NCI-H2107 treated with DMSO at 0.1 percent for 48 hours (cell line): Measurements from ENCODE around the gene FAM120A.

Experiments
- DNase-seq: peaks from one replicate; lab custom pipeline; 2025; ENCODE audit not compliant: unreplicated experiment; lab: John Stamatoyannopoulos, UW

Gene FAM120A

DNA sequence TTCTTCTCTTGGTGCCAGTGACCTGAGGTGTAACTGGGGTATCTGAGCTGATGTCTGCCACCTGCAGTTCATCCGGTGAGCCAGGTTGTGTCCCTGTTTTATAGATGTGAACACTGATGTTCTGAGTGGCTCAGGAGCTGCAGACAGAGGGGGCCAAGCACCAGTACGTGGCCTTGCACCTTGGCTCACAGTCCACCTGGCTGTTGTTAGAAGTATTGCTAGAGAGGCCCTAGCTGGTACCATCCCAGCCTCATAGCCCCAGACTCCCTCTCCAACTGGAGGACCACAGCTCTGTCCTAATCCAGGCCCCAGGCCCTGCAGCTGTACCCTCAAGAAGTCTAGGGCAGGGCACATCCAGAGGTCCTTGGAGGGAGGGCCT lies 141.1 kb downstream of the FAM120A start:
- no peak for DNase-seq

DNA sequence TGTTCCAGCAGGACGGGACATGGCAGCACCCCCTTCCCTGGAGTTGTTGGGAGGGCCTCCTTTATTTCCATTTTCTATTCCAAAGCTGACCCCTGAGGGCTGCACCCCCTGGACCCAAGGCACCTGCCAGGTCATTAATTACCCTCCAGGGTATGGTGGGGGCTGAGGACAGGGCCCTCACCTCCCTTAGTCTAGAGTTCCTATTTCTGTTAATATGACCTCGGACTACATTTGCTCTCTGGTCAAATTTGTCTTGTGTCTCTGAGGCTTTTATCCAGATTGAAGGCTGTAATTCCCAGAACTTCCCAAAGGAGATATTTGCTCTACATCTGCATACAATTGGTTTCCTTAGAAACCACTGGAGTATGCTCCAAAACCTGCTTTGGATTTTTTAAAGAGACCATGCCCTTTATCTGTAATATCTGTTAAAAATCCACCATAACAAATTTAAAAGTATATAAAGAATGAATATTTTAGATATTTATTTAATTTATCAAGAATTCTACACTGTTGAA lies 141.7 kb downstream of the FAM120A start:
- no peak for DNase-seq

DNA sequence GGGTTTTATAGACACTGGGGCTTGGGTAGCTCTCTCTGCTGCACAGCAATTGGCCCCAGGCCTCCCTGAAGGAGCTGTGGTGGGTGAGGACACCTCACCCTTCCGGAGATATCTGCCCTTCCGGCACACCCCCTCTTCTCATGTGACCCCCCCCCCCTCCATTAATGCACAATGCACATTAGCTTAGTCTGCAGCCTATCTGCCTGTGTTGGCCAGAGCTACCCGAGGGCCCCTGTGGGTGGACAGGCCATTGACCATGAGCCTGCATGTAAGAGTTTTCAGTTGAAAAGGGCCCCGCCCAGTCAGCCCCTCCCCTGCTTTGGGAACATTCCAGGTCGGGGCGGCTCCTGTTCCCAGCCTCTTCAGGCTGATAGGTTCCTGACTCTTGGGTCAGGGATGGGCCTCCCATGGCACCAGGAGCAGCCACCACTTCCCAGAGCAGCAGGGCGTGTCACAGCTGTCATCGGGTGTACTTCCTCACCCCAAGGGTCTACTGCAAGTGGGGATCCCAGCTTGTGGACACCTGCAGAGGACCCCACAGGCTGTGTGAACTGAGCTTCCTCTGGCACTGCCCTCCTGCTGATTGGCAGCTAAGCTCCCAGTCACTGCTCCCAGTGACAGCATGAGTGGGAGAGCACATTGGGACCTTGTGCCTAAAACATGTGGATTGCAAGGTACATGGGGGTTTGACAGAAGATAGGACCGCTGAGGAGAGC lies 142.7 kb downstream of the FAM120A start:
- DNase-seq = no peak

DNA sequence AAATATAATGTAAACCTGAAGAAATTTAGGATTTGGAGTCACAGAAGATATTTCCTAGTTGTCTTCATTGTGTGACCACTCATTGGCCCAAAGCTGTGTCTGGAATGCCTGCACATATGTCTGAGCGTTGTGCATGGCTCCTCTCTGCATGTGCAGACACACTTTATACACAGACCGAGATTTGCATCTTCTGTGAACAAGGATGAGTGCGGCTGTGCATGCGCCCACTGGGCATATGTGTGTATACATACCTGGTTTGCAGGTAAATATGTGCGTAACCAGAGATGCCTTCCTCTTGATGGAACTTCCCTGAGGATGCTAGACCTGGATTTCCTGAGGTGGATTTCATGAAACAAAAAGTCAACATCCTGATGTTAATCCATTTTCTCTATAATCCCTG lies 144.0 kb downstream of the FAM120A start:
- no peak for DNase-seq

DNA sequence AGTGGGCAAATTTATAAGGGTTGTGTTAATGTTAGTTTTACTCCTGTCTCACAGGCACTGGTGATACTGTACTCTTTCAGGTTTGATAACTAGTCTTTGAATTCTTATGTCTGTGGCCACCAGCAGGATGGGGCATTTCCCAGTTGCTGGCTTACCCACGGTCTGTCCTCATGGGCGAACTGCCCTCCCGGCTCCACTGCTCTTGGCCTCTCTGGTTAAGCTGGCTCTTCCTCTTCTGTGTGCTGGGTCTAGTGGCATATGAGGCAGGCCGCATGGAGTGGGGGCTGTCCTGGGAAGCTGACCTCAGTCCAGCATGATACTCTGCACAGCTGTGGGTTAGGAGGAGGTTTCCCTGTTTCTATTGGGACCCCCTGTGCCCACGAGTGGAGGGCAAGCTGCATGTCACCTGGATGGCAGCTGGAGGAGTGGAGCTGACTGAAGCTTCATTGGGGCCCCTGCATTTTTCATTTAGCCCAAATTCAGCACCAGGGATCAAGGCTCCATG lies 144.4 kb downstream of the FAM120A start:
- DNase-seq = no peak

DNA sequence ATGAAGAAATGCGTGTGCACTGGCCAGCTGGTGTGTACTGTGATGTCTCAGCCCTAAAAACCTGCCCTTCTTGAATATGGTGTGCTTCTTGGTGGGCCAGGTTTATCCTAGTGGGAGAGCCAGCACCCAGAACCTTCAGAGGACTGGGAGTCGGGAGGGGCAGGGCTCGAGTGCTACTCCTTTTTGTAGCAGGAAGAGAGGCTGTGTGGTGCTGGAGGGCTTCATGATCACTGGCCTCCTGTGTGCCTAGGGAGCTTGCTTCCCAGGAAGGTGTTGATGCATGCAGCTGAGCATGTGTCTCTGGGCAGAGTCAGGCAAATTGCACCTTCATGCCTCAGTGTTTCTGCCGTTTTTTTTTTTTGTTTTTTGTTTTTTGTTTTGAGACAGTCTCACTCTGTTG lies 144.9 kb downstream of the FAM120A start:
- no peak for DNase-seq

DNA sequence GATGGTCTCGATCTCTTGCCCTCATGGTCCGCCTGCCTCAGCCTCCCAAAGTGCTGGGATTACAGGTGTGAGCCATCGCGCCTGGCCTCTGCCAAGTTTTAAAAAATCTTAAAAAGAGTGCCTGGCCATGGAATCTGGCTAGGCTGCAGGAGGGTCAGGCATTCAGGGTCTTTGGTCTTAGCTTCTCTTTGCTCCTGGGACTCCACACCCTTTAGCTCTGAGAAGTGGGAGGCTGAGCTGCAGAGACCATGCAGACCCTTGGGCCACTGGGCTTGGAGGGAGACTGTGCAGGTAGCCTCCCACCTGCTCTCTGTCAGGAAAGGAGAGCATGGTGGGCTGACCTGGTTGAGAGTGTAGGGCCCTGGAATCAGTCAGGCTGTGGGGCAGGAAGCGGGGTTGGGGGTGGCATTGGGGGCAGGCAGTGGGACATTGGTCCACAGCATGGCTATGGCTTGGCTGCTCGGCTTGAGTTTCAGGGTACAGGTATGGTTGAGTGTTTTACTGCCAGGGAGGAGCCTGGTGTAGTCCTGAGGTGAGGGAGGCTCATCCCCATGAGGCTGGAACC lies 145.7 kb downstream of the FAM120A start:
- DNase-seq = no peak

DNA sequence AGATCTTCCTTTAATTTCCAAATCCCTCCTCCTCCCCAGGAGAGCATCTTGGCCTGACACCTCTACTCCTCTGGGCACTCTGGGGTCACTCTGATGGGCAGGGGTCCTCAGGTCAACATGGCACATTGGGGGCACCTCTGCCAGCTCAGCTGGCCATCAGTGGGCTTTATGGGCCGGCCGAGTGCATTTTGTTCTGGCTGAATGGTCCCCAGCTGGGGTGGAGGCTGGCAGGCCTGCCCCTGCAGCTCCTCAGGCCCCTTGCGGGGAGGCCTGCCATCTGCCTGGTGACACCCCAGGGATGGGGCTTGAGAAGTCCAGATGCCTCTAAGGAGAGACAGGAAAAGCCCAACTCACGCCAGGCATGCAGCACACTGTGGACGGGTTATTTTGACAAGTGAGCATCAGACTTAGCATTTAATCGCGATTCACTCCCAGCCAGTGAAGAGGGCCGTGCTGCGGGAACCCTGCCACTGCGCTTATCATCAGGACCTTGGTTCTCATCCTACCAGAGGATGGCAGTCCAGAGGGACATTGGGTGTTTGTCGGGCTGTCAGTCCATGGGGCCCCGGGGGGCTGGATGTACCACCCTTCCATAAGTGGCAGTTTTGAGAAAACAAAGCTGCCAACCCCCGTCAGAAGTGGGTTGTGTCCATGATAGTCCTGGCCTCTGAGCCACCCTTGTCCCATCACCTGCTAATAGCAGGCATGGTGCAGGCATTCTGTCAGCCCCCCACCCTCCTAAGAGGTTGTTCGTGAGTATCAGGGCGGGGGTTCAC lies 146.6 kb downstream of the FAM120A start:
- DNase-seq = no peak

DNA sequence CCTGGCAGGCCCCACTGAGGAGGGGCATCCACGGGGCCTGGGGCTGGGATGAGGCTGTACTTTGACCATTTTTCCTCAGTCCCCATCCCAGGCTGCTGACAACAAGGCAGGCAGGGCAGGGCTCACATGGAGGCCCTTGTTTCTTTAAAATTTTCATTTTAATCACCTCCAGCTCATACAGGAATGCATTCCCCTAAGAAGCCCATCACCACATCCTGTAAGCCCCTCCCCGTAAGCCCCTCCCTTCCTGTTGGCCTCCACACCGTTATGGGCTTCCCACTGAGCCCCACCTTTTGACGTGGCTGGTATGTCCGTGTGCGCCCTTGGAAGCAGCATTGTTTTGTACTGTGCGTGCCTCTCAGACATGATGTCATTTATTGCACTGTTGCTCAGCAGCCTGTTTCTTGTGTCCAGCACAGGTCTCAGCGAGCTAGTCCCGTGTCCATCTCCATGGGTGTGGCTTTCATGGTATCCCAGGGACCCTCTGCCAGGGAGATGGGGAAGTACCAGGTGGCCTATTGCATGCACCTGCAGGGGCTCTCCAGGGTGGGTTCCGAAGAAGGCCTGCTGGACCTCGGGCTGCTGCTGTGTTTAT lies 147.3 kb downstream of the FAM120A start:
- DNase-seq = no peak

DNA sequence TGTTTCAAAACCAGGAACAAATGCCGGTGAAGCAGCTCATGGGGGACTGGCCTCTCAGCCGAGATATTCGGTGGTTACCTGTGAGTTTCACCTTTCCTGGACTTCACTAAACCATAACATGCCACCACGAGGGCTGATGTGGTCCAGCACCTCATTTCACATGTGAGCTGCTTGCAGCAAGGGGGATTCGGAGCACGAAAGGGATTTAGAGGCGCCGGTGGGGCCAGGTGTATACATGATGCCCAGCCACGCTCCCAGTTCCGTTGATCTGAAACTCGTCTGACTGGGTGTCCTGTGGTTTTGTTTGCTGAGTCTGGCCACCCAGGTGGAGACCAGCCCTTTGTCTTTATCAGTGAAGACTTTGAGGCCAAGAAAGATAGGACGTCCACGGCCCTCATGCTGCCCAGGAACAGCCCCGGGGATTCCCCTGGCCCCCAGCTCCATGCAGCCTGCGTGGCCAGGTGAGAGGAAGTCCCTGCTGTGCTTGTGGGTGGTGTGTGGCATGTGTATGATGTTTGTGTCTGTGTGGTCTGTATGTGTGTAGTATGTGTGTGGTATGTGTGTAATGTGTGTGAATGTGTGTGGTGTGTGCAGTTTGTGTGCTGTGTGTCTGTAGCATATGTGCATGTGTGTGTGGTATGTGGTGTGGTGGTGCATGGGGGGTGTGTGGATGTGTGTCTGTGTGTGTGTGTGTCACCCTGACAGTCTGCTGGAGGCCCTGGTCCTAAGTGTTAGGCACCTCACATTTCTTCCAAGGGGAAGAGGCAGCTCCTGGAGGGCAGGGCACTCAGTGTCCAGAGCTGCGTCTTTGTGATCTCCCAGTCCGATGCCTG lies 148.3 kb downstream of the FAM120A start:
- no peak for DNase-seq

DNA sequence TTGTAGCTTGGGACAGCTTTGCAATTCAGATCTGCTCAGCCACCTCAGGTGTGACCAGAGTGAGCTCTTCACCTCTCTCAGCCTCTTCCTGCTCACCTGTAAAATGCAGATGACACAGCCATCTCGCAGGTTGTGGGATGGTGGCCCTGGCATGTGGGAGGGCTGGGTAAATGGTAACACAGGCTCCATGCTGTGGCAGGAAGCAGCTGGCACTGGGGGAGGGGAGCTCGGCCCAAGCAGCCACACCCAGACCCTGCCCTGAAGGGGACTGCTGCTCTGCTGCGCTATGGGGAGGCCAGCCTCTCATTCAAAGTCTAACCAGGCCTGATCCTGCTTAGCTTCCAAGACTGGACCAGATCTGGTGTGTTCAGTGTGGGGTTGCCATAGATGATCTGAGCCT lies 149.0 kb downstream of the FAM120A start:
- DNase-seq = no peak

DNA sequence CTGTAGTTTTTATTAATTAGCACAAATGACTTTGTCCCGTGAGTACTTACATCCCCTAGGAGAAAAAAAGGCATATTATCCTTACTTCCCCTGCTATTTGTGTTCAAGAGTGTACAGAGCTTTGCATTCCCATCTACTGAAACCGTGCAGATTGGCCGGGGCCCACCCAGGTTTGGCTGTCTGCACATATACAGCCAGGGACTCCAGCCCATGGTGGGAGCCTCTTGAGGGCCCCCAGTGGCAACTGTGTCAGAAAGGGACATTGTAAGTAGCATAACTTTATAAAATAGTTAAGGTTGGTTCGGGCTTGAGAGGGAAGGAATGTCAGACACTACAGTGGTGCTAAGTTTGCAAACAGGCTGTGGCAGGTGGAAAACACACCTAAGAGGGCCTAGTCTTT lies 149.6 kb downstream of the FAM120A start:
- DNase-seq = no peak

DNA sequence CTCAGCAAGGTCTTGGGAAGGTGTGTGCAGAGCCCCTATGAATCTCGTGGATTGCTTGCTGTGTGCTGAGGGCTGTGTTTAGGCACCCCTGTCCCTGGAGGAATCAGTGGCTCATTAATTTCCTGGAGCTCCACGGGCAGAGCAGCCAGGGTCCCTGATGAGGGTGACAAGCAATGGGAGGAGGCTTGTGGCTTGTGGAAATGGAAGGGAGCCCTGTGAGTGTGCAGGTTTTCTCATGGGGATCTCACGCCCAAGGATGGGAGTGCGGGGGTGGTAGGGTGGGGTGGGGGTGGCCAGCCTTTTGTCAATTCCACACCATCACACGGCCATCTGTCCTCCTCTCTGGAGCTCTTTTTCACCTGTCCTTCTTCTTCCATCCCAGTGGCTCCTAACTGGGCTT lies 150.2 kb downstream of the FAM120A start:
- no peak for DNase-seq

DNA sequence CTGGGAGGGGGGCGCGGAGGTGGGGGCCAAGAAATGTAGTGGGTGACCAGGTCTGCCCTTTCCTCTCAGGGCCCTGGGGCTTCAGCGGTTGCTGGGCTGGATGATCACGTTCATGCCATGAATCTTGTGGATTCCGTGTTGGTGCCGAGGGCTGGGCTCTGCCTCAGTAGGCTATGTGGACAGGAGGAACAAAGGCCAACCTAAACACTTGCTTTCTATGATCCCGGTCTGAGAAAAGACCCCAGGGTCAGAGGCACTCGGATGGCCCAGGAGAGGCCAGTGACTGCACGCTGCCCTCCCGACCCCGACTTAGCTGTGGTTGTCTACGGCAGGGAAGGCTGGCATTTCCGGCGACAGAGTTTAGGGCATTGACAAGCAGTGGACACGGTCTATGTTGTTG lies 151.5 kb downstream of the FAM120A start:
- no peak for DNase-seq

DNA sequence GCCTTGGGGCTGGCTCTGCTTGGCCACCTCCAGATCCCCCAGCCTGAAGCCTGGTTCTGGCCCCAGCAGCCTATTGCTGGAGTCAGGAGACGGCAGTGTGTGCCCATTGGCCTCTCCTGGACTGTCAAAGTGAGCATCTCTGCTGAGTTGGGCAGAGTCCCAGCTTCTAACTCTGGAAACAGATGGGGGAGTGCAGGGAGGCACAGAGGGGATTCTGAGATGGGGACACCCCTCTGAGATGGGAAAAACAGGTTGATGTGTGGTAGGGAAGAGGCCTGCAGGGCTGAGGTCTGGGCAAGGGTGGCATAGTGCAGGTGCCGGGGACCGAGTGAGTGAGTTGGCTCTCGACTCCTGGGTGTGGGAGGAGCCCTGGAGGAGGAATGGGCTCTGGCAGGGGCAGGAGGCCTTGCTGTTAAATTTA lies 152.4 kb downstream of the FAM120A start:
- DNase-seq = no peak

DNA sequence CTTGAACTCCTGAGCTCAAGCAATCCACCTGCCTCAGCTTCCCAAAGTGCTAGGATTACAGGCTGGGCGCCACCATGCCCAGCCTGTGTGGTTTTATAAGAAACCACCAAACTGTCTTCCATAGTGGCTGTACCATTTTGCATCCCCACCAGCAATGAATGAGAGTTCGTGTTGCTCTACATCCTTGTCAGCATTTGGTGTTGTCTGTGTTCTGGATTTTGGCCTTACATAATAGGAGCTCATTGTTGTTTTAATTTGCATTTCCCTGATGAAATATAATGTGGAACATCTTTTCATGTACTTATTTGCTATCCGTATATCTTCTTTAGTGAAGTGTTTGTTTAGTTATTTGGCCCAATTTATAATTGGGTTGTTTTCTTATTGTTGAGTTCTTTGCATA lies 154.7 kb downstream of the FAM120A start:
- no peak for DNase-seq

DNA sequence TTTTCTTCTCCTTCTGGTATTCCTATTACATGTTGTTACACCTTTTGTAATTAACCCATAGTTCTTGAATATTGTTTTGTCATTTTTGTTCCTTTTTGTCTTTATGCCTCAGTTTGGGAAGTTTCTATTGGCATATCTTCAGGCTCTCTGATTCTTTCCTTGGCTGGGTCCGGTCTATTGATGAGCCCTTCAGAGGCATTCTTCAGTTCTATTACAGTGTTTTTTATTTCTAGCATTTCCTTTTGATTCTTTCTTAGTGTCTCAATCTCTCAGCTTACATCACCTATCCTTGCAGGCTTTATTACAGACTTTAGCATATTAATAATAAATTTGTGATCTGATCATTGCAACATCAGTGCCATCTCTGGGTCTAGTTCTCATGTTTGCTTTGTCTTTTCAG lies 158.7 kb downstream of the FAM120A start:
- no peak for DNase-seq

DNA sequence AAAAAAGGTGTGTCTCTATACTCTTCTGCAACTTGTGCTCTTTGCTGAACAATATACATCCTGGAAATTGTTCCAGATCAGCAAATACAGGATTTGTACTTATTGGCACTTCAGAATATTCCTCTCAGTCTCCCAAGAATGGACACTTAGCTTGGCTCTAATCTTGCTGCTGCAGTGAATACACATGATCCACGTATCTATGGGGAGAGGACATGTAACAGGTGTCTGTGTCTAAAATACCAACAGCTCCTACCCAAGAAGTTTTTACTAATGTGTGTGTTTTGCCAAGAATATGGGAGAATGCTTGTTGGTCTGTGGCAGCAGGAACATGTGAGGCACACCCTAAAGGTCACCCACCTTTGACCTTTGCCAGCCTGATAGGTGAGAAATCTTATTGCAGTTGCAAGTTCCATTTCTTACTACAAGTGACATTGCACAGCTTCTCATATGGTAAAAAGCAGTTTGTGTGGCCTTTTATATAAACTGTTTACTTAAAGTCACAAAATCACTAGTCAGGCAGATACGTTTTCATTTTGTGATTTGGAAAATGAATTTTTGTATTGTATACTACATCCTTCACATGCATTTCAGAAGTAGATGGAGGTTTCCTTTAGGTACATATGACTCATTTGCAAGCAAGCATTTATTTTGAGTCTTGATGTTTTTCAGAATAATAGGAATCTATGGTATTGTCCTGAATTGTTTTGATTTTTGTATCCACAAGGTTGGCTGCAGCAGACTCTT lies 160.7 kb downstream of the FAM120A start:
- no peak for DNase-seq

DNA sequence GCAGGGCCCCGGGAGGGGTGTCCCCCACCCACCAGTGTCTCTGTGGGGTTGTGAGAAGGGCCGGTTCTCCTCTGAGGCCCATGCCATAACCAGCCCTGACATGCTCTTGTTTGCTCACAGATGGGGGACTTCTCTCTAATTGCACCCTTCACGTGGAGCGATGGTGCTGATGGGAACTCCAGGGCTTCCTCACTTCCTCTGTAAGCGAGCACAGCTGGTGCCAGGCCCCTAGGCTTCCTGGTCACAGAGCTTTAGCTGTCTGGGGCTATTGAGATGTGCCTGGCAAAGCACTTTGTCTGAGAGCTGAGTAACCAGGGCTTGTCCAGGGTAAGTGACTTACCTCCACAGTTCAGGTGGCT lies 161.3 kb downstream of the FAM120A start:
- DNase-seq = no peak

DNA sequence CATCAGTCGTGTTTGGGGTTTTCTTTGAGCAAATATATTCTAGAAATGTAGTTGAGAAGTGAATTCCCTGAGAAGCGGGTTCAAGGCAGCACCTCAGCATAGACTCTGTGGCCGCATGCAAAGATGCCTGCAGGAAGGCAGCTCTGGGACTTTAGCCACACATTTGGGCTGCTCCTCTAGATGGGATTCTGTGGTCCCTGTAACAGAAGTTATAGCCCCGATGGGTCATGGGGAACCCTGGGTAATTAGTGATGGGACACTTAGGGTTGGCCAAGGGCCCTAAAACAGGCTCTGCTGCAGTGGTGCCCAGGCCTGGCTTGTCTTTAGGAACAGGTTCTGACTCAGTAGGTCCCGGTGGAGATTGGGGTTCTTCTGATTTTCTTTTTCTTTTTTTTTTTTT lies 161.7 kb downstream of the FAM120A start:
- no peak for DNase-seq
